Activated T-cell treated with anti-CD3 and anti-CD28 coated beads for 24 hours (primary cell): ENCODE measurements around the gene THEM4.

ENCODE experiments used
- DNase-seq: peaks from one replicate; pipeline ENCODE4 v3.0.0-alpha.2; 2020; ENCODE audit warnings: low read depth

Gene THEM4

DNA sequence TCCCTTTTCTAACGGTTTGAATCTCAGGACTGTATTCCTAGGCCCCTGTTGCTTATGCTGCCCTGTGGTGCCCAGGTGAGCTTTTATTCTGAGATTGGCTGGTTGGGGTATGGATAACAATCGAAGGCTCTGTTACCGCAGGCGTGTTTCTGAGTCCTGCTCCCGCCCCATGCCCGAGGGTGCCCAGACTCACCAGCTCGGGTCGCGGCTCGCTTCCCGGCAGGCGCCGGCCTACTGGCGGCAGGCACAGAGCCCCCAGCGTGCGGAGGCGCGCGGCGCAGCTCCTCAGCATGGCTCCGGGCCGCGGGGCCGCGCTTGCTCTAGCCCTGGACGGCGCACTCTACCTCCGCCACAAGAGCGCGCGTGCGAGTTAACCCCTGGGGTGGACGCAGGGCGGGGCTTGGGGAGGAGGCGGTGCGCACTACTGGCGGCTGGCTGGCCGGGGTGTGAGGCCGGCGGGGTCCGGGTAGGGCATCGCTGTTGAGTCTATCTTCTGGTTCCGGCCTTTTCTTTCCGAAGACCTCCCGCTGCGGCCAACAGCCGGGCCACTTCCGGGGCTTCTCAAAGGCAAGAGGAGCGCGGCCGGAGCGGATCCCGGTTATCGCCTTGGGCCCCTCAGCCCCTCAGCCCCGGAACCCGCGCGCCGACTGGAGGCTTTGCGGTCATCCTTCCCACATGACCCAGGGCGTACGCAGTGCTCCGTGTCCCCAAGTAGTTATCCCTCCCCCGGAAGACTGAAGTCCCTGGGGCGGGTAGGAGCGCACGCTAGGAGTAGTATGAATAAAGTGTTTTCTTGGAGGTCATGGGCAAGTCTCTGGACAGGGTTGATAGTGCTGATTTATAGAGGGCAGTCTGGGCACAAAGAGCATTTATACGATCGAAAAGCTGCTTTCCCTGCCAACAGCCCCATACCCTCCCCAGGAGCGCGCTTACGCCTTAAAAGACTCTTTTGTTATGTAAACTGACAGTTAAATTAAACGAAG is at the start of gene THEM4:
THEM4 (minus strand) TSS at position 345 of the 983 bp plus-strand sequence; CDS start at position 292, 53 bp downstream.
- peak; percentile 94 for DNase-seq

- DNase-seq = no peak
Observed at GRCh38 chr1:151958959-151959358, 49.6 kb upstream of the THEM4 start.

DNA sequence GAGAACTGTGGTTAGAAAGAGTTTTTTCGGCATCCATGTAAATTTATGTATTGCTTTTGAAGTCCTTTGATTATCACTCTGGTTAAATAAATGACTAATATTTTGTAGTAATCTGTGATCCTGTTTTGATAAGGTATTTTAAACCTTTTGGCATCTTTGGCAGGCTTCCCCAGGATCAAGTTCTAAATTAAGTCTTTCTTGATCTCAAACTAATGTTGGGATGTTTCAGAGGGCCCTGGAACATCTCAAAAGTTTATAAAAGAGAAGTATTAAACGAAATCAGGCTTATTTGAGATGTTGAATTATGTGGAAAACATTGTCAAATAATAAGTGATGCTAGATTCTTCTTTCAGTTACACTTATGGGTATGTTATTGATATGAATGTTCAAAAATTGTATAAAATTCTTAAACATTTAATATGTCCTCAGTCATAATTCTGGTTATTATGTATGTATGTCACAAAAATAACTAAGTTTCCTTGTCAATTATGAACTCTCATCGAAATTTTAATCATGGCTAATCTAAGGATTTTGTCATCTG is 47.7 kb upstream of the THEM4 start:
- DNase-seq = no peak

DNA sequence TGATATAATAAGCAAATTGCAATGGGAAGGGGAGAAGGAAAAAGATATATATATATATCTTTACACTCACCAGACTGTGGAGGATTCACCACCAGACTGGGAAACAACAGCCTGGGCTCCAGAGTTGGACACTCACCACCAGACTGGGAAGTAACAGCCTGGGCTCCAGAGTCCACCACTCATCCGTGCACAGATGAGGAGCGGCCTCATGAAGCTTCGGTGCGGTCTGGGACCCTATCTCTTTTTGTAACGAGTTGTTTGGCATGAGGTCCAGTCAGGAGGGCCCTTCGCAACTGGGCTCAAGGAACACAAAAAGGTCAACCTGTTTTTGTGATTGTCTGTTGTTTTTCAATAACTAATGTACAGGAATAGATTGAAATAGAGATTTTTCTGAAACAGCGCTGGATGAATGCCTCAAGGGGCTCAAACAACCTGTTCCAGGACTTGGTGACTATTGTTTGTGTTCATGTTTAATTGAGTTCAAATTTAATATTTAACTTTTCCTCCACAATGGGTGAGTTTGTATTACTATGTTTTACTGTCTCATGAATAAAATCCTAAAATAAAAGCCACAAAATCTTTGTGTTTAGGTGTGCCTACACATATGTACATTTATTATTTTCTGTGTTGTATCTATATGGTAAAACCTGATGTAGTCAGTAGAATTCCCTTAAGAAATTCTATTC is 44.2 kb upstream of the THEM4 start:
- DNase-seq = no peak

- no peak for DNase-seq
Observed at GRCh38 chr1:151952811-151953210, 43.5 kb upstream of the THEM4 start.

GRCh38 chr1:151949371-151950193 is 40.3 kb upstream of the THEM4 start:
- no peak for DNase-seq

- DNase-seq = no peak
Observed at GRCh38 chr1:151948506-151948905, 39.2 kb upstream of the THEM4 start.

GRCh38 chr1:151947140-151947539 is 37.8 kb upstream of the THEM4 start:
- DNase-seq = no peak

- DNase-seq = peak; percentile 64
Observed at GRCh38 chr1:151945725-151946722, 36.7 kb upstream of the THEM4 start.

DNA sequence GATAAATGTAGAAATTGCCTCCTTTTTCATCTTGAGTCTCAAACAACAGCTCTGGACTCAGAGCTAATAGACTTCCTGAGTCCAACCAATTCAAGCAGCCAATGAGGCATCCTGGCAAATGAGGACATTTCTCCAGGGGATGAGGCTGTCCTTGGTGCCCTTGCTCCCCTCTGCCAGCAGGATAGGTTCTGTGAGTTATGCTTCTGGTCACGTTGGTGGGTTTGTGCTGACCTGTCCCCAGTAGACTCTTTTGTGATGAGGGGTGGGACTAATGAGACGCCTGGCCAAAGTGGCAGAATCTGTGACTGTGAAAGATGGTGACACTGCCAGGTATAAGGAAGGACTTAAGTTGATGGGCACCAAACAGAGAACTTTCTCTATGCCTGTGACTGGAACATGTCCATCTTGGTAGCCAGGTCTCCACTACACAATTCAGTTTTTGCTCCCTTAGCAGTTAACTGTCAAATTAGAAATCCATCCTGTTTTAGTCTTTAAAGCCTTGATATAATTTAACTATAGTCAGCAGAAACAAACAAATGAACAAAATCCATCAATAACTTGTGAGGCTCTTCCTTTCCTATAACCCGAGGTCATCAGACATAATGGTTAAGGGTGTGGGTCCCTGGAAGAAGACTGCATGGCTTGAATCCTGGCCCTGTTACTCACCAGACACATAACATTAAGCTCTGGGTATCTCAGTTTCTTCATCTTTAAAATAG is 35.7 kb upstream of the THEM4 start:
- DNase-seq = no peak

DNA sequence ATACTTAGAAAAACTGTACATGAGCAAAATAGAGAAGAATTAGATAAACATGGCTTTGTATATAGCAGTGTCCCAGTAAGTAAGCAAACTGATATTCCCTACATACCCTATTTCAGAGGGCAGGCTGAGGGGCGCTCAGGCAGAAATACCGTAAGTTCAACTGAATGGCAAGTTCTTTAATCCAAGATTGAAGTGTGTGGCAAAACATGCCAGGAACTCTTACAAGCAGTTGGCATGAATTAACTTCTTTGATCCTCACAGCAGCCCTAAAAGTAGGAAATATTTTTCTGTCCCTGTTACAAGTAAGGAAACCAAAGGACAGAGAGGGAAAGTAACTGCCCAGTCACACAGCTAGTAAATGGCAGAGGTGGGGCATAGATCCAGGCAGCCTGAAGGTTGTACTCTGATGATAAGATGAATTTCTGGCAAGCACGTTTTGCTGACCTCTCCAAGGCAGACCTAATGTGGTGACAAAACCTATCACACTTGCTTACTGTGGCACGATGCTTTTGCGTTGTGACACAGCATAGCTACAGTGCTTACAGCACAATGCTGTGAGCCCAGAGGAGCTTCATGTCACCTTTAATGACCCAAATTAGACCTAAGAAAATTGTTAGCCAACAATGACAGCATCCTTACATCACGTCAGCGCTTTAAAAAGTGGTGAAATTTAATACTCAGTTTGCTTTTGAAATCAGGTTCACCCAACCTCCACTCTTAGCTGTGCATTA is 35.0 kb upstream of the THEM4 start:
- no peak for DNase-seq

GRCh38 chr1:151943591-151943990 is 34.3 kb upstream of the THEM4 start:
- DNase-seq = no peak

GRCh38 chr1:151942882-151943281 is 33.6 kb upstream of the THEM4 start:
- no peak for DNase-seq

DNA sequence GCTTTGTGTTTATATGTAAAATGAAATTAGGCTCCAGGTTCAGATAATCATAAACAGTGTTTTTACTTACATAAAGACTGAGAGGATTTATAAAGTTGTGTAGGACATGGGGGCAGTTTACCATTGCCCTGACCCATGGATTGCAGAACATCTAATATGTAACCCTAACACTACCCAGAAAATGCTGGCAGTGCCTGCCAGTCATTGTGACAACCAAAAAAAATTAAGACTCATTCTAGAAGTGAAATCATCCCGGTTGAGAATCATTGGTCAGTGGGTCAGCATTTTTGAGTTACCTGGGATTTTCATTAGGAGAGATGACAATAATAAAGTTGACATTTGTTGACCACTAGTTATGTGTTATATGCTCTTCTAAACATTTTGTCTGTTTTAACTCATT is 31.2 kb upstream of the THEM4 start:
- DNase-seq = no peak

GRCh38 chr1:151939779-151940178 is 30.5 kb upstream of the THEM4 start:
- DNase-seq = no peak

DNA sequence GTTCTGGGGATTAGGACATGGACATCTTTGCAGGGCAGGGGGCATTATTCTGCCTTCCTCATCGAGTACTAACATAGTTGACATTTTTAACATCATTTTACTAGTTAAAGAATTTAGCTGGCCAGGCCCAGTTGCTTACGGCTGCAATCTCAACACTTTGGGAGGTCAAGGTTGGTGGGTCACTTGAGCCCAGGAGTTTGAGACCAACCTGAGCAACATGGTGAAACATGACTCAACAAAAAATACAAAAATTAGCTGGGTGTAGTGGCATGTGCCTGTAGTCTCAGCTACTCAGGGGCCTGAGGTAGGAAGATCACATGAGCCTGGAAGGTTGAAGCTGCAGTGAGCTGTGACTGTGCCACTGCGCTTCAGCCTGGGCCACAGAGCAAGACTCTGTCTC is 29.8 kb upstream of the THEM4 start:
- no peak for DNase-seq

DNA sequence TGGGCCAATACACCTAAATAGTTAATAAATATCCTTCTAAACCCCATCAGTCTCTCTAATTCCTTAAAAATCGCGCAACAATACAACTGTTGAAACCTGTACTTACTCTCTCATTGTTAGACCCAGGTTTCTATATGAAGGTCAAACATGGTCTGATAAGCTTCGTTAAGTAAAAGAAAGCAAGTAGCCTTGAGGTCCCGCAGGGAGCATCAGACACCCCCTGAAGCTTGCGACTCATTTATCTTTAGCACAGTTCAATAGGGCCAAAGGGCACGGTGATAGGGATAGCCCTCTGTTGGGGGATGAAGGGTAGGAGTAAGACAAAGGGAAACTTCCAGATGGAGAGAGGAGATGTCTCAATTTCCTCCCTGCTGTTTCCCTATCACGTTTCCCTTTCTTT is 27.3 kb upstream of the THEM4 start:
- no peak for DNase-seq

- no peak for DNase-seq
Observed at GRCh38 chr1:151935894-151936602, 26.7 kb upstream of the THEM4 start.

DNA sequence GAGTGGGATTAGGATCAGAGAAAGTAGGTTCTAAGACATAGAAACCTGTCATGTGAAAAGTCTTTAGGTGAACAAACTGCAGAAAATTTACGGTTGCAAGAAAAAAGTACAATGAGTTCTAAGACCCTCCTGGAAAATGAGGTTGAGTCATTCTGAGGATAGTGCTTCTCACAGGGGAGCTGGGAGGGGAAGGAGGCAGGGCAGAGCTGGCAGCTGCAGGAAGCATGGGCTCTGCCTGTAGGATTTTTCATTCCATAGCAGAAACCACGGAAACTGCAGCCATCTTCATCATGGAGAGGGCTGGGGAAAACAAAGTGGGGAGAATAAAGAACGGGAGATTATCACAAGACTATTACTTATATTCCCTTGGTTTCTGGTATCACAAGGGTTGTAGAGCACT is 25.8 kb upstream of the THEM4 start:
- no peak for DNase-seq
